Lower leg skin (tissue), 3 donors: ENCODE data around the gene COQ4.

Source experiments
- CTCF ChIP-seq, 3 donors: fragments of 450-650 bp; IDR thresholded peaks; one replicate each; pipeline ENCODE4 v1.5.1; 2016; ENCODE audit warnings: antibody characterized with exemption in 3 of 3, mild to moderate bottlenecking in 3 of 3, moderate library complexity in 2 of 3
- POLR2A ChIP-seq, 2 donors: fragments of 450-650 bp; IDR thresholded peaks; one replicate each; pipeline ENCODE4 v1.6.1; 2016 to 2017; ENCODE audit warnings: antibody characterized with exemption in 2 of 2, mild to moderate bottlenecking in 1 of 2, moderate library complexity in 1 of 2

- TF ChIP-seq POLR2A (IDR thresholded peaks at IDR 0.05) (no peak), CTCF (IDR thresholded peaks at IDR 0.05) (no peak)
Measured at GRCh38 chr9:128317629-128318028, 5.0 kb upstream of the COQ4 start.
